Measurements from ENCODE around the gene PLEKHA7.

- TF ChIP-seq CTCF (IDR thresholded peaks at IDR 0.05) (no peak), POLR2A (IDR thresholded peaks at IDR 0.05) (no peak)
Observed at GRCh38 chr11:16925561-16926065, 88.6 kb downstream of the PLEKHA7 start.
